DMS153 (cell line): Measurements from ENCODE around the gene BAG5.
"Not testable (repeated sequence)": the region's sequence is repeated elsewhere in the genome, so short reads cannot be mapped to it uniquely, and the experiment has no call there.

Source experiments
- DNase-seq: peaks from one replicate; lab custom pipeline; 2025; lab: John Stamatoyannopoulos, UW

BAG5 gene

DNA sequence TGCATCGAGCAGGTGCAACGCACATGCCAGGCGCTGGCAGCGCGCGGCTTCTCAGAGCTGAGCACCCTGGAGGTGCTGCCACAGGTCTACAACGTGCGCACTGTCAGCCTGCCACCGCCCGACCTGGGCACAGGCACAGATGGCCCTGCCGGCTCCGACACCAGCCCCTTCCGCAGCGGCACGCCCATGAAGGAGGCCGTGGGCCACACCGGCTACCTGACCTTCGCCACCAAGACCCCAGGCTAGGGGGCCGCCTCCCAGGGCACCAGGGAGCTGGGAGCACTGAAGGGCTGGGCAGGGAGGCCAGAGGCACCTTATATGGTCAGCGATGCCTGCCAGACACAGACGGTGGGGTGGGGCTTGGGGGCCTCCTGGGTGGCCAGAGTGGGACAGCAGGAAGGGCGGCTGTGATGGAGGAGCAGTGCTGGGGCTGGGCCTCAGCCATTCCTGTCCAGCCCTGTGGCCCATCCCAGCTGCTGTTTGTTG is 27.8 kb downstream of the BAG5 start:
- no peak for DNase-seq

DNA sequence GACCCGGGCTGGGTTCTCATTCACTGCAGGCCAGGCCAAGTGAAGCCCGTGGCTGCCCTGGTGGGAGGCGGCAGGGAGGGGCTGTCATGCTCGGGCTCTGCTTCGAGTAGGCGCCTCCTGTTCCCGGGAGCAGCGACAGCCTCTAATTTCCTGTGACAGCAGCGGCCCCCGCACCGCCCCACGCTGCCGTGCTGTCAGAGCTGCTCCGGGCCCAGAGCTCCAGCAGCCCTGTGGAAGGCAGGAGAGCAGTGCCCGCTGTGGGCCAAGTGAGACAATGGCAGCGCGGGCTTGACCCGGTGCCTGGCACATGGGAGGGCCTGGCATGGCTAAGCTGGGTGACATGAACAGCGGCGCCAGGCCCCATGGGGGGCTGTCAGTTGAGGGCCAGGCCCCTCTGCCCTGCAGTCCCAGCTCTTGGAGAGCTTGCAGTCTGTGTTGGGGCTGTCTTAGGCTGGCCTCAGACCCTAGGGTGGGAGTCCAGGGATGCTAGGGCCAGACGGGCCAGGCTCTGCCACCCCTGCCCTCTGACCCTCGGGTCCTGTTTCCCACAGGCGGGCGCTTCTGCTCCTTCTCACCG is 28.4 kb downstream of the BAG5 start:
- no peak for DNase-seq

DNA sequence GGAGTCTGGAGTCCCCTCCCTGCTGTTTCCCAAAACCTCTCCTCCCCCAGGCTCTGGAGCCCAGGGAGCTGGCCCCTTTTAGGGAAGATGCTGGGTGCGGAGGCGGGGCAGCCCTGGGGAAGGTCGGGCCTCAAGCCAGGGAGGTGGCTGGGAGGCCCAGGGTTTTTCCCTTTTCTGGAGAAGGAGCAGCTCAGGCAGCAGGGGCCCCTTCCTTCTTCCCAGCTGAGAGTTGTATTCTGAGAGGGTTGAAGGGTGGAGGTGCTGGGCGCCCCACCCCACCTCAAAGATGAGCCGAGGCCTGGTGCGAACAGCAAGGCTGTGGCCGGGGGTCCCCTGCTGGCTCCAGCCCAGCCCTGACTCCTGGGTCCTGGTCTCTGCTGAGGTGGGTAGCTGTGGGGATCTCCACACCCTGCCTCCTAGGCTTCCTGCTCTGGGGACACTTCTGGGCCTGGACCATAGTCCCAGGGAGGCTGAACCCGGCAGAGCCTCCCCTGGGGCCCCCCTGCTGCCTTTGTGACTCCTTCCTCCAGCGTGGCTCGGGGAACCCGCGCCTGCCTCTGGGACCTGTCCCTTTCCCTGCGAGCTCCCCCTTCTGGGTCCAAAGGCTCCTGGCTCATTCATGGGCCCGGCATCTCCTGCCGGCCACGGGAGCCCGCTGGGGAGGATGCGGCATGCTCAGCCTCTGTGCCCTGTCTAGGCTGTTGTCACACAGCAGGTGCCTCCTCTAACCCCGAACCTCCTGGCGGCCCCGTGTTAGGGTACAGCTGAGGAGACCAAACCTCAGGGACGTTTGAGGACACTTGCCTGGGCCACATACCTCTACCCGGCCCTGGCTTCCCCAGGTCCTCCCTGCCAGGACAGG is 29.1 kb downstream of the BAG5 start:
- DNase-seq = no peak

DNA sequence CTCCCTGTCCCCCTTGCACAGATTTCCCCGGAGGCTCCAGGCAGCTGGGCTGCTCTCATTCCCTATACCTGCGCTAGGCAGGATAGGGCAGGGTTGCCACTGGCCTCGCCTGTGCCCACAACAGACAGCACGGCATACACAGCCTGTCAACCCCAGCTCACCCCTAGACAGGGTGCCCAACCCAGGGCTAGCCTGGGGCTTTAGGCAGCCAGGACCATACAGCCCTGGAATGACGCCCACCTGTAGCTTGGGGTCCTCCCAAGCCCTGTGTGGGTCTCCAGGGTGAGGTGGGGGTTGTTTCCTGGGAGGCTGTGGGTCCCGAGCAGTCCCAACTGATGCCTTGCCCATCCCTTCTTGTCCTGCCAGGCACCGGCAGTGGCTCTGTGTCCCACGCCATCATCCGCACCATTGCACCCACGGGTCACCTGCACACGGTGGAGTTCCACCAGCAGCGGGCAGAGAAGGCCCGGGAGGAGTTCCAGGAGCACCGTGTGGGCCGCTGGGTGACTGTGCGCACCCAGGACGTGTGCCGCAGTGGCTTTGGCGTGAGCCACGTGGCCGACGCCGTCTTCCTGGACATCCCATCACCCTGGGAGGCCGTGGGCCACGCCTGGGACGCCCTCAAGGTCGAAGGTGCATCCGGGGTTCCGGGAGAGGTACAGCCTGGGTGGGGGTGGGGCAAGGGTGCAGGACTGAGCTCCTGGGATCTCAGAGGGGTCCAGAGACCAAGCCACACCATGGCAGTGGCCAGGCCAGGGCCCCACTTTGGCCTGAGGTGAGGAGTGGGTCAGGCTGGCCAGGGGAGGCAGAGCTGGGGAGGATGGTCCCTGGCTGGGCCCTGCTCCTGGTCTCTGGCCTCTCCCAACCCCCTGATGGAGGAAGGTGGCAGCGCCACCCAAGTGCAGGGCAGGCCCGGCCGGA is 30.0 kb downstream of the BAG5 start:
- no peak for DNase-seq

DNA sequence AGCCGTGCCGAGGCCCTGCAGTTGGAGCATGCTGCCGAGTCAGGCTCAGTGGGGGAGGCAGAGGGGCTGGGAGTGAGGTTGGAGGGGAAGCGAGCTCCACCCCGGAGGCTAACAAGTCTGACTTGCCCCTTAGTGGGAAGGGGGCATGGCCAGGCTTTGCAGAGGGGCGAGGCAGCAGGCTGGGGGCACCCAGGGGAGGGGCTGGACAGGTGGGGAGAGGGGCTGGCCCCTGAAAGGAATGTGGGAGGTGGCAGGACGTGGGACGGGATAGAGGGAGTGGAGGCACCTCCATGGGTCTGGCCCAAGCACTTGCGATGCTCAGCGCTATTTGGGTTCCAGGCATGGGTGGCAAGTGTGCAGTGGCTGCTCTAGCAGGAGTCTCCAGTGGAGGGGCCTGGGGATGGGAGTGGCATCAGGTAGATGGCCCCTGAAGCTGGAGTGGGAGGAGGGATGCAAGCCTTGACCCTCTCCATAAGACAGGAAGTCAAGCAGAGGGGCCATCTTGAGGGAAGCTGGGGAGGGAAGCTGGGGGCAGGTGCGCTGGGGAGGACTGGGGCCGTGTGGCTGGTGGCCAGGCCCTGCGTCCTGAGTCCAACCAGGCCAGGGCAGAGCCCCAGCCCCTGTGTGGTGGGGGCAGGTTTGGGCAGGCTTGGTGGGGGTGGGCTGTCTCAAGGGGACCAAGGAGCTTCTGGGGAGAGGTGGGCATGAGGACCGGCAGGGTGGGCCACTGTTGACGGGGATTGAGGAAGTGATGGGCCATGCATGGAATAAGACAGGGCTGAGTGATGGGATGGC is 30.8 kb downstream of the BAG5 start:
- DNase-seq = no peak

DNA sequence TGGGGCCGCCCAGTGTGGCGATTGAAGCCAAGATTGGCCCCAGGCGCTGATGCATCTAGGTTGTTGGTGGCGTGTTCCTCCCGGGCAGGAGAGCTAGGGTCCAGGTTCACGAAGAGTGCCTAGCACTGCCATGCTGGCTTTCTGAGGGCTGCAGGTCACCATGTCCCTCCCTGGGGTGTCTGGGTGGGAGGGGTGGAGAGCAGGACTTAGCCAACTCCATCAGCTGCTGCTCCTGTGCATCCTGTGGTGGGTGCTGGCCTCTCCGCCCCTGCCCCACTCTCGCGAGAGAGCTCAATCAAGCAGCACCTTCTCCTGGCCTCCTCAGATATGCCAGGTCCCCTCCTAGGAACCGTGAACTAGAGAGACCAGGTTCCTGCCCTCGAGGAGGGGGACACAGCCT is 31.6 kb downstream of the BAG5 start:
- no peak for DNase-seq

DNA sequence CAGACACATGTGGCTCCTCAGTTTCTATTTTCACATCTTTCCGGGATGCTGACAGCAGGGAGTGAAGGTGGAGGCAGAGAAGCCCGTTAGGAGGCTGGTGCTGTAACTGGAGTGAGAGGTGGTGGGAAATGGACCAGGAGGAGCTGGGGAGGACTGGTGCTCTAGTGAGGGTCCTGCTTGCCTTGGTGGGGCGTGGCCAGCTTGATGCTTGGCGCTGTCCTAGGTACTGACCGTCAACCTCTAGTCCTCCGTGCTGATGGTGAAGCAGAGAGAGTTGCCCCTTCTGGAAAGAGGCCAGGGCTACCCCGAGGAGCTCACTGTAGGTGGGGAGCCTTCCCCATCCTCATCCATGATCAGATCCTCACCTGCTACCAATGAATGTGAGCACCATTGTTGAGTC is 32.1 kb downstream of the BAG5 start:
- no peak for DNase-seq

DNA sequence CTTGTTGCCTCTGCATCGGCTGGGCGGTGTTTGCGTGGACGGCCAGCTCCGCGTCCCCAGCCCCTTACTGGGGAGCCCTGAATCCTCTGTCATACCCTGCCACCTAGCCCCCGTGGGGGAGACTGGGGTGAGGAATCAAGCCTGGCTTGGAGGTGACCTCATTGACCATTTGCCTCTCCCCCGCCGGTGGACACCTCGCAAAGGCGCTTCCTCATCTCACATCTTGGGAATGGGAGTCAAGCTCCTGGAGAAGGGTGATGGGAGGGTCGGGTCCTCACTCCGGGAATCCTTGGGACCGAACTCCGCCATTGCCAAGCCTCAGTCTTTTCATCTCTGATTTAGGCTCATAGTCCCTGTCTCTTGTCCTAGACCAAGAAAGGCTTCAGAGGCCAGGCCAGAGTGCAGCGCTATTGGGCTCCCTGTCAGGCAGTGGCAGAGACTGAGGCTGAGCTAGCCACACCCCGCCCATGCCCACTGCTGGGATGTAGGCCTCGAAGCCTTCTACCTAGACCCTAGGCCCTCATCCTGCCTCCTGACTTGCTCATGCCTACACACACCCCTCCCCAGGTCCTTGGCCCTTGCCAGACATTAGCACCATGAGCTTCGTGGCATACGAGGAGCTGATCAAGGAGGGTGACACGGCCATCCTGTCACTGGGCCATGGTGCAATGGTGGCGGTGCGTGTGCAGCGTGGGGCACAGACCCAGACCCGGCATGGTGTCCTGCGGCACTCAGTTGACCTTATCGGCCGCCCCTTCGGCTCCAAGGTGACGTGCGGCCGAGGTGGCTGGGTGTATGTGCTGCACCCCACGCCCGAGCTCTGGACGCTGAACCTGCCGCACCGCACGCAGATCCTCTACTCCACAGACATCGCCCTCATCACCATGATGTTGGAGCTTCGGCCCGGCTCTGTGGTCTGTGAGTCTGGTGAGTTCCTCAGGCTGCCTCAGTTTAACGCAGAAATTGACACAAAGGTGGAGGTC is 32.8 kb downstream of the BAG5 start:
- no peak for DNase-seq

DNA sequence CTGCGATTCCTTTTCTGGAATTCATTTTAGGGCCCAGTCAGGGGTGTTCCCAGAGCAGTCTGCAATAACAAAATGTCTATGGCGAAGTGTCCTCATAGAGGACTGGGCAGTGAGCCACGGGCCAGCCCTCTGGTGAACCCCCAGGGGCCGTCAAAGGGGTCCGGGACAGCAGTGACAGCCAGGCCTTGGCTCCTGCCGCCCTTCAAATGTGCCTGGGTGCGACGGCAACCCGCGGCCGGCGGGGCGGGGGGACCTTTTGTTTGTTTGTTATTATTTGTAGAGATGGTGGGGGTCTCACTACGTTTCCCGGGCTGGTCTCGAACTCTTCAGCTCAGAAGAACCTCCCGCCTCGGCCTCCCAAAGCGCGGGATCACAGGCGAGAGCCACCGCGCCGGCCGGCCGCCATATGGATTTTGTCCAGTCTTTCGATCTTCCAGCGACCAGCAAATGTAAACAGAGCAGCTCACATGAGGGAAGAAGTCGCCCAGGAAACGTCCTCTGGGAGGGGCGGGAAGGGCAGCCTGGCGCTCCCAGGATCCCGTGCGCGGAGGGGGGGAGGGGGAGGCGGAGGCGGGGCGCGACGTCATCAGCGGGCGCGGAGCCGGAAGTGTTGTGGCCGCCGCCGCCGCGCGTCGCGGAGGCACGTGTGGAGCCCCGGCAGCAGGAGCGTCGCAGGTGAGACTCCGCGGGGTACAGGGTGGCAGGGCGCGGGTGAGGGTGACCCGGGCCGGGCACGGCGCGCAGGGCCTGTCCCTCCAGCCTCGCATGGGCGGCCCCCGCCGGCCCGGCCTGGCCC is 33.7 kb downstream of the BAG5 start, which contains the start of gene TRMT61A:
TRMT61A (plus strand) TSS at position 610 of the 796 bp plus-strand sequence. CDS start 783 bp downstream, outside the sequence.
- DNase-seq = peak; percentile 52

DNA sequence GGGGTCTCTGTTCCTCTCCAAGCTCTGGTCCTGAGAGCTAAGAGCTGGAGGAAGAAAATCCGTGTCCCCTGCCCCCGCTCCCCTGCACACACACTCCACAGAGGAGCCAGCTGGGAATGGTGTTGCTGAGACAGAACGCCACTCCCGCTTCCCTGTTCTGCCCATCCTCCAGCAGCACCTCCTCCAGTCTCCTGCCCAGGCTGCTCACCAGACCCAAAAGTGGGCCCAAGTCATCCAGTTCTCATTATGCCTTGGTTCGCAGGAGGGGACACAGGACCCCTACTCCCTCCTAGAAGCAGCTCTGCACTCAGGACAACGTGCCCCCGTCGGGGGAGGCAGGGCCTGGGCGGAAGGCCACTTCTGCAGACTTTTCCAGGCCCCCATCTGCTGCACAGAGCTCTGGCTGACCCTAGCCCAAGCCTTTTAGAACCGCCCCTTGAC is 34.3 kb downstream of the BAG5 start:
- DNase-seq = no peak

DNA sequence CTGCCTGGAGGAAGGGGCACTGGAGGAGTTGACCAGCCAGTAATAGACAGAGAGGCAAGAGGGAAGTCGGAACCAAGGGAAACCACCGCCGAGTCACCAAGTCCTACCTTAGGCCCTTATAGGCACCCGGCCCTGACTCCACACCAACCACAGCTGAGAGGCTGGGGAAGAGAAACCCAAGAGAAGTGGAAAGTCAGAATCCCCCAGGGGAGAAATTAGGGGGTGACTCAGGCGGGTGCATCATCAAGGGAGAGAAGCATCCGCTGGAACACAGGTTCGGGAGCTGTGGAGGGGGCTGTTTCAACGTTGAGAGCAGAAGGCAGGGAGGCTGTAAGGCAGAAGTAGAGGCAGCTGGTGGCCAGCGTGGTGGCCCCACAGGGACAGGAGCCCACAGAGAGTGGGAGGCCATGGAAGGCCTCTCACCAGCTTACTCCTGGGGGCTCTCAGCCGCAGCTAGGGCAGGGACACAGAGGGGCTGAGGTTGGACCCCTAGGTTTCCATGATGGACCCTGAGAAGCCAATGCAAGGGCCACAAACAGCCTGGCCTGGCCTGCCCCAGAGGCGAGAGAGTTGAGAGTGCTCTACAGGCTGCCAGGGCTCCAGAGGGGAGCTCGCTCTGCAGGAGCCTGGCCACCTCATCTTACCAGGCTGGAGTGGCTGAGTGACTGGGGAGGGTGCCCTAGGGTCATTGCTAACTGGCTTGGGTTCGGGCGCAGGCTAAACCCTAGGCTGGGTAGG is 34.9 kb downstream of the BAG5 start:
- DNase-seq = no peak

DNA sequence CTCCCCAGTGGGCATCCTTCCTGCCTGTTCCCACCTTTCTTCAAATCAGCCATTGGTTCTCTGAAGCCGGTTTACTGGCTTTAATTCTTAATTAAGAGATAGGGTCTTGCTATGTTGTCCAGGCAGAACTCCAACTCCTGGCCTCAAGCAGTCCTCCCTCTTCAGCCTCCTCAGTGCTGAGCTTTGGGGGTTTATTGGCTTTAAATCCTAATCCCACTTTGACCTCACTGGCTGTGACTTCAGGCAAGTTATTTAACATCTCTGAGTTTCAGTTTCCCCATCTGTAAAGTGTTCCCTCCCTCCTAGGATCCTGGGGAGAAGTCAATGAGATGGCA is 35.6 kb downstream of the BAG5 start:
- no peak for DNase-seq

DNA sequence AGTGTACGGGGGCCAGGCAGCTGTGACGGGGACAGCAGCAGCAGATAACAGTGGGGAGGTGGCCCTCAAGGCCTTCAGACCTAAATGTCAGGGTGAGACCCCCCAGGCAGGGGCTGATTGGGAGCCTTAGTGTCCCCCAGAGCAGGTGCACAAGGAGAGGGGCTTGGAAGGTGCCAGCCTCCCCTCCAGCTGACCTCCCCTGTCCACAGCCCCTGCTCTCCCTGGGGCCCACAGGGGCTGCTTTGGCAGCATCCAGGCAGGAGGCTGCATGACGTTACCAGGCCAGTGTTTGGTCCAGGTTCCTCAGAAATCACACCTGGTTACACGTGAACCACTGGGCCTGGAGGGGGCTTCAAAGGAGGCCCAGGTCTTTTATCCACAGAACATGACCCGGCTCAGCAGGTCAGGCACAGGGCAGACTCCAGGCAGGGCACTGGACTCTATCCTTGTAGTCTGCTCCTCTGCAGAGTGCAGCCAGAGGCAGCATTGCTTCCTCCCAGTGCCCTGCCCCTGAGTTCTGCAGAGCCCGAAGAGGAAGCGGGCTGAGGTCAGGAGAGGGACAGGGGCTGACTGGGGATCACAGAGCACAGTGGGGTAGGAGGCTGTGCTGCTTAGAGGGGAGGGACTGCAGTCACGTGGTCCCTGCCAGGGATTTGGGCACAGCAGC is 36.1 kb downstream of the BAG5 start:
- no peak for DNase-seq

DNA sequence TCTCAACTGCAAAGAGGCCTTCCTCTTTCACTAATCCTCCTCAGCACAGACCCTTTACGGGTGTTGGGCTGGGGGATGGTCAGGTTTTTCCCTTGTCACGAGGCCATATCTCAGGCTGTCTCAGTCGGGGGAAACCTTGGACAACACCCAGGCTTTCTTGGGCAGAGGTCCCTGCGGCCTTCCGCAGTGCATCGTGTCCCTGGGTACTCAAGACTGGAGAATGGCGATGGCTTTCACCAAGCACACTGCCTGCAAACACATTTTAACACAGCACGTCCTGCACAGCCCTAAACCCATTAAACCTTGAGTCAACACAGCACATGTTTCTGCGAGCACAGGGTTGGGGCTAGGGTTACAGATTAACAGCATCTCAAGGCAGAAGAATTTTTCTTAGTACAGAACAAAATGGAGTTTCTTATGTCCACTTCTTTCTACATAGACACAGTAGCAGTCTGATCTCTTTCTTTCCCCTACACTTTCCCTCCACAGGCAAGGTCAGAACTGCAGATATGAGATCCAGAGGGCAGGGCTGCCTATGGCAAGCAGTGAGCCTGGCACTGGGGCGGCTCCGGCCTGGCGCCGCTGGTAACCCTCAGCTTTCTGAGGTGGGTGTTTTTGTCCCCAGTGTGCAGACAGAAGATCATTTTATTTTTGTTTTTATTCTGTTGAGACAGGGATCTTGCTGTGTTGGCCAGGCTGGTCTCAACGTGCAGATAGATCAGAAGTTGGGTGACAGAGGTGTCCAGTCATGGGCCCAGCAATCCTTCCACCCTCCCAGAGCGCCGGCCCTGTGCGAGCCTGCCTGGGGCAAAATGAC is 36.8 kb downstream of the BAG5 start:
- not testable (repeated sequence) for DNase-seq

DNA sequence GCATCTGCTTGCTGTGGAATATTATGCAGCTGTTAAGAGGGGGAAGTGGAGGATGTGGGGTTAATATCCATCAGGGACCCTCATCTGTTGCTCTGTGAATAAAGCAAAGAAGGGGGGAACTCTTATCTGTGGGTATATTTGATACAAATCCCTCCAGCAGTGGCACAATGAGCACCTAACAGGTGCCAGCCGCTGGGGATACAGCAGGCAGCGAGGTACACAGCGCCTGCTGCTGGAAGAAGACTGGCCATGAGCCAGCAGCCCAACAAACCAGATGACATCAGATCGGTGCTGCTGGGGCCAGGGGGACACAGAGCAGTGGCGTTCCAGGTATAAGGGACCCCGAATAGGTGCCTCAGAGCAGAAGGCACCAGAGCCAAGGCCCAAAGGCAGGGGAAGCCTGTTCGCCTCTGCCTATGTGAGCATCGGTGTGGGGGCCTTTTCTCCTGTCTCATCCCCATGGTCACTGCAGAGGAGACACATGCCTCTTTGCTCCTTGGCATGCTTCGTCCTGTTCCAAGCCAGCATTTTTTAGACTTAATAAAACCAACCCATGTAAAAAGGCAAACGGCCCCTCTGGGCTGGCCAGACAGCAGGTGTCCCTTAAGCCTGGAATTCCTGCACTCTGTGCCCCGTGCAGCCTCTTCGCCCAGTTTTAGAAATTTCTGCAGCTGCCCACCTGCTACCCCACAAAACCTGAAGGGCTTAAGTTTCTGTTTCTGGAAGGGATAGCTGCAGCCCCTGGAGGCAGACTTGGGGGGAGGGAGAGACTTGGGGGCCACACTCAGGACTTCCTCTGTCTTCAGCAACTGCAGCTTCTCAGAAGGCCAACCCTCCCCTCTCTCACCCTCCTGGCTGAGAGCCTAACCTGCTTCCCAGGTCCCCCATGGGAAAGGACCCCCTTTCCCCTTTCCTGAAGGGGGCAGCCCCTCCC is 38.2 kb downstream of the BAG5 start:
- DNase-seq = no peak

DNA sequence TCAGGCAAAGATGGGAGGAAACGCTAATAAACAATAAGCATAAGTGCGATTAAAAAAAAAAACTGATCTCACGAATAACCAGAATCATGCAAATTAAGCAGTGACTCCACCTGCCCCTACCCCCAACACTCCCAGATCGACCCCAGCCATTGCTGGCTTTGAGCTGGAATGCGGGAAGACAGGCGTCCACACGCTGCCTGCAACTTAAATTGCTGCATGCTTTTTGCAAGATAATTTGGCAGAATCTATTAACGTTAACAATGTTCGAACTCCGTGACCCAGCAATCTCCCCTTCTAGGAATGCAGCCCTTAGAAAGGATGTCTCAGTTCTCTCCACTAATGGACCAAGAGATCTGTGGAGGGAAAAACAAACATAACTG is 38.9 kb downstream of the BAG5 start:
- DNase-seq = no peak
